HG03064 (cell line): Measurements from ENCODE around the gene CST3.
"Not testable (repeated sequence)": the region's sequence is repeated elsewhere in the genome, so short reads cannot be mapped to it uniquely, and the experiment has no call there.

ENCODE experiments used
- ATAC-seq: cut with Tn5 transposase; IDR thresholded peaks from one replicate; pipeline ENCODE4 v1.9.1; 2021; ENCODE audit warnings: low read depth; ENCODE audit not compliant: unreplicated experiment

The CST3 gene

DNA sequence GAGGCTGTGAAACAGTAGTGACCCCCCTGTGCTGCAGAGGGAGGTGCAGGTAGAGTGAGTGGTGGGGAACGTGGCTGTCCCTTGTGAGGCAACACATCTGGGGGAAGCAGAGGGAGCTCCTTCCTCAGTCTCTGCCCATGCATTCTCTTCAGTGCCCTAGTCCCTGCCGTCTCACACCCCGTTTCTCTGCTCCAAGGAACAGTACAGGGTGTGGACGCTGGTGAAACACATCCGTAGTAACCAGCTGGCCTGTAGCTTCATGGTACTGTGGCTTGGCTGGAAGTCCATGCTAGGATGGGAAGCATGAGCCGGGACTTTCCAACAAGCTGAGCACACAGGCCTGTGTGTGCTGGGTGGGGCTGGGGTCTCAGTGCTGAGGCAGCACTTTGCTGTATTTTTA lies 25.4 kb upstream of the CST3 start:
- ATAC-seq = no peak

DNA sequence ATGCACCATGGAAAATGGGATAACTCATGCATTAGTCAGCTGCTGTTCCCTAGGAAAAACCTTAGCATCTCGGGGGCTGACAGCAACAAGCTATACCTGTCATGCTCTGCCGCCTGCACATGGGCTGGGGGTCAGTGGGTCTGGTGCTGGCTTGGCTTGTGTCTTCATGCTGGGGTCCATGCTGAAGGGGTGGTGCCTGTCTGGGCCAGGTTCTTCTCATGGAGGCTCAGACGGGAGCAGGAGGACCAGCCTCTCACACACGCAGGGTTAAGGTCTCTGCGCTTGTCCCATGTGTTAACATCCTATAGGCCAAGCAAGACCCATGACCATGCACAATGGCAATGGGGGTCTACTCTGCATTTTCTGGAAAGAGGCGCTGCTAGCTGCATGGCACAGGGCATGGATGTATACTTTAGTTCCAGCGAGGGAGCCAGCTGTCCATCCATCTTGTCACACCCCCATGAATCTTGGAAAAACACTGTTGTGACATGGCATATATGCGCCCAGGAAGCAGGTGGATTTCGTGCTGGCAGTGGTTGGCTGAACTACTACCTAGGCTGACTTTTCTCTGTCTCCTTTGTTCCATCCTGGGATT lies 24.6 kb upstream of the CST3 start:
- no peak for ATAC-seq

GRCh38 chr20:23661002-23661429 lies 23.3 kb upstream of the CST3 start:
- no peak for ATAC-seq

- no peak for ATAC-seq
Observed at GRCh38 chr20:23659989-23660837, 22.5 kb upstream of the CST3 start.

DNA sequence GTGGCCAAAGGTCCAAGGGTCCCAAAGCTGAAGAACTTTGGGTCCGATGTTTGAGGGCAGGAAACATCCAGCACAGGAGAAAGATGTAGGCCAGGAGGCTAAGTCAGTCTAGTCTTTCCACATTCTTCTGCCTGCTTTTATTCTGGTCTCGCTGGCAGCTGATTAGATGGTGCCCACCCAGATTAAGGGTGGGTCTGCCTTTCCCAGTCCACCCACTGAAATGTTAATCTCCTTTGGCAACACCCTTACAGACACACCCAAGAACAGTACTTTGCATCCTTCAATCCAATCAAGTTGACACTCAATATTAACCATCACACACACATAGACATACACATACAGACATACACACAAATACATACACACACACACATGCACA lies 21.8 kb upstream of the CST3 start:
- not testable (repeated sequence) for ATAC-seq

DNA sequence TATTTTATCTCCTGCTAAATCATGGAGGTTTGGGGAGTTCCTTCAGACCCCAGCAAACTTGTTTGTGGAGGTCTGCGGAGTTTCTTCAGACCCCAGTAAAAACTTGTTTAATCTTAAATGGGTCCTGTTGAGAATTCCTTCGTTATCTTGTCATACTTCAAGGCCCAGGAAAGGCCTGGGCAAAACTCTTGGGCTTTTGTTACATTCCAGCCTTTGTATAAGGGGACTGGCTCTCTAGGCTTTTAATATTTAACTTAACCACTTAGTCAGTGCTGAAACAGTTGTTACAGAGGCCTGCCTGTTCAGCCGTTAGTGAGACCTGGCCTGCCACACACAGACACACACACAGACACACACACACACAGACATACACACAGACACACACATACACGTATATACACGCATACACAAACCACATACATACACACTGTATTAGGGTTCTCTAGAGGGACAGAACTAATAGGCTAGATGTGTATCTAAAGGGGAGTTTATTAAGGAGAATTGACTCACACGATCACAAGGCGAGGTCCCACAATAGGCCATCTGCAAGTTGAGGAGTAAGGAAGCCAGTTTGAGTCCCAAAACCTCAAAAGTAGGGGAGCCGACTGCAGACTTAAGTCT lies 21.3 kb upstream of the CST3 start:
- ATAC-seq = no peak

- no peak for ATAC-seq
Observed at GRCh38 chr20:23658336-23658735, 20.6 kb upstream of the CST3 start.

DNA sequence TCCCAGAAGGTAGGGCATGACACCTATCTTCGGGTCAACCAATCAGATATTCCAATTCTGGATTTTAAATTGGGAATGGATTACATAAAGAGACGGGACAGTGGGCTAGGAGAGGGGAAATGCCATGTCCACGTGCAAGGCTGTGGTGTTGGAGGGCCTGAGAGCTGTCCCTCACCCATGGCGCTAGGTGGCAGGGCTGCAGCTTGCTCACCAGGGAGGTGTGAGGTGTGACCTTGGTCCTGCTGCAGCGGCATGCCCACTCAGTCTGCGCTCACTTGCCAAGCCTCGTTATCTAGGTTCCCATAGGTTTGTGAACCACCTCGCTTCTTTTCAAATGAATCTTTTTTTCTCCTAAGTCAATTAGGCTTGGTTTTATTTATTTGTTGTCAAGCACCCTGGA lies 19.4 kb upstream of the CST3 start:
- no peak for ATAC-seq

DNA sequence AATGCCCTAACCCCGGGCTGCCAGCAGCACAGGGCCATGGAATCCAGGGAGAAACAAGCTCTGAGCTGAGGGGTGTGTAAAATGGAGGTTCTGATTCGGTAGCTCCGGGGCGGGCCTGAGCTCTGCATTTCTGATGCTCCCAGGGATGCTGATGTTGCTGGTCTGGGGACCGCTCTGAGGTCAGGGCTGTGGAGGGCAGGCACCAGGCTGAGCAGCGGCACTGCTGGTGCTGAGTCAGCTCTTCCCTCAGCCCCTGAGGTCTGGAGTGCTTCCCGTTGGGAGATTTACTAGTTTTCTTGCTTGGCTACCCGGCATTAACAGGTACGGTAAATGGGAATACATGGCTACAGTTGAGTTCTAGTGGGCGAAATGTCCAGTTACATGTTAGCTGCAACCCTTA lies 18.6 kb upstream of the CST3 start:
- ATAC-seq = no peak

GRCh38 chr20:23655491-23656211 lies 17.9 kb upstream of the CST3 start:
- no peak for ATAC-seq

DNA sequence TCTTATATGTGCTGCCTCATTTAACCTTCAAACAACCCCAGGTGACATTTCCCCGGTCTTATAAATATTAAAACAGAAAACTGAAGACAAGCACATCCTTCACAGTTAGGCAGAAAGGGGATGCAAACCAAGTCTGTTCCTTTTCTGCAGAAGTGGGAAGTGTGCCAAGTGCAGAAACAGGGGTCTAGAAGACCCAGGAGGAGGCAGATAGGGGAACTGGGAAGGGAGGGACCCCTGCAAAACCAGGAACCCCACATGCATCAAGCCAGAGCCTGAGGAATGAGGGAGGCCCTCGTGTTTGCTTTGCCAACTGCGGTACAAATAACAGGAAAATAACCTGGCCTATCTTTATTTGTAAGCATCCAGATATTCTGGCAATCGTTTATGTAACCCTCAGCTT lies 17.0 kb upstream of the CST3 start:
- no peak for ATAC-seq

GRCh38 chr20:23654000-23654399 lies 16.2 kb upstream of the CST3 start:
- ATAC-seq = no peak

DNA sequence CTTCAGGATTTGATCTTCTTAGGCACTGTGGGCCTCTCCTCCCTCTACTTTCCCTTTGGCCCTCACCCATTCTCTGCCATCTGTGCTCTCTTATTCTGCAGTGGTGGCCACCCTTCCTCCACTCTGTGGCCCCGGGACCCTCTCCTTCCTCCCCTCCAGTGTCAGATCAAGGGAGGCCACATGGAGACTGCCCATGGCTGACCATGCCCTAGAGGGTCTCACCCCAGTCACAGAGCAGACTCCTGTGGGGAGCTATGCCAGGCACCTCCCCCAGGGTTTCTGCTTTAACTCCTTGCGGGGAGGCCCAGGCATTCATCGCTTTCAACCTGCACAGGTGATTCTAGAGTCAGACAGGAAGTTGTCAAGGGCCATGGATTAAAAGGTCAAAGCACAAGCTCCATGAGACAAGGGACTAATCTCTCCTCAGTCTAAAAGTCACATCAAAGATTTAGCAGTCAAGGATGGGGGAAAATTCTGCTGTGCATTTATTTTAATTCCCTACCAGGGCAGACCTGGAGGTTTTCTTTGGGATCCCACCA lies 15.7 kb upstream of the CST3 start:
- ATAC-seq = no peak

- ATAC-seq = no peak
Observed at GRCh38 chr20:23652926-23653325, 15.2 kb upstream of the CST3 start.

GRCh38 chr20:23652371-23652770 lies 14.6 kb upstream of the CST3 start:
- ATAC-seq = no peak

GRCh38 chr20:23651117-23651516 lies 13.4 kb upstream of the CST3 start:
- no peak for ATAC-seq

- ATAC-seq = no peak
Observed at GRCh38 chr20:23649830-23650417, 12.2 kb upstream of the CST3 start.

GRCh38 chr20:23649242-23649641 lies 11.5 kb upstream of the CST3 start:
- no peak for ATAC-seq

- ATAC-seq = no peak
Observed at GRCh38 chr20:23647346-23647745, 9.6 kb upstream of the CST3 start.

GRCh38 chr20:23646106-23646873 lies 8.5 kb upstream of the CST3 start:
- ATAC-seq = no peak
